IMR-90 (cell line): Measurements from ENCODE around the gene STARD13. TPM values are rescaled to one million over a fixed set of nuclear protein-coding genes. Genes with fewer than 3 reads are reported as not detected.

Source experiments
- ATAC-seq: fragments of 200-7000 bp; cut with Tn5 transposase; 2 replicates; pipeline ENCODE4 v1.9.1; 2020; ENCODE audit warnings: low read depth, mild to moderate bottlenecking, moderate library complexity
- BruUV-seq: library from RNA; stranded (reverse); fragments of 400-500 nt; replicated peaks from 2 replicates; lab custom pipeline; 2021; lab: Mats Ljungman, UMichigan
- CTCF ChIA-PET: fragments of 300-600 bp; formaldehyde crosslinking; extraction: SDS; loops from one replicate; lab custom pipeline; 2021; ENCODE audit warnings: antibody characterized with exemption; lab: Yijun Ruan, JAX
- POLR2A ChIA-PET: fragments of 300-600 bp; sonication (Branson Sonifier 250); formaldehyde crosslinking; loops from one replicate; lab custom pipeline; 2022; ENCODE audit warnings: antibody characterized with exemption; ENCODE audit not compliant: unreplicated experiment; lab: Charles Lee
- DNase-seq: peaks from one replicate; pipeline ENCODE4 v3.0.0; 2013
- H2AFZ ChIP-seq: replicated peaks from 2 replicates; pipeline ENCODE3; 2013; ENCODE audit warnings: low read length, mild to moderate bottlenecking; ENCODE audit not compliant: poor library complexity
- H2AK5ac ChIP-seq: 2 replicates; pipeline ENCODE4 v1.6.1; 2013; ENCODE audit warnings: low read depth, low read length, inconsistent platforms
- H2AK9ac ChIP-seq: replicated peaks from 2 replicates; pipeline ENCODE3; 2013; ENCODE audit warnings: mild to moderate bottlenecking, low read depth, low read length, moderate library complexity; ENCODE audit not compliant: poor library complexity
- H2BK120ac ChIP-seq: 2 replicates; pipeline ENCODE4 v1.6.1; 2013; ENCODE audit warnings: low read depth, low read length, inconsistent platforms
- H2BK15ac ChIP-seq: 3 replicates; pipeline ENCODE4 v1.6.1; 2013; ENCODE audit warnings: low read depth, low read length, inconsistent platforms
- H2BK20ac ChIP-seq: 2 replicates; pipeline ENCODE4 v1.6.1; 2013; ENCODE audit warnings: low read depth, mild to moderate bottlenecking, inconsistent platforms, low read length, moderate library complexity
- H2BK5ac ChIP-seq: 2 replicates; pipeline ENCODE4 v1.6.1; 2013; ENCODE audit warnings: mild to moderate bottlenecking, low read depth, low read length, inconsistent platforms; ENCODE audit not compliant: poor library complexity, severe bottlenecking
- H3K14ac ChIP-seq: replicated peaks from 2 replicates; pipeline ENCODE4 v1.6.1; 2013; ENCODE audit warnings: low read depth, low read length, inconsistent platforms
- H3K18ac ChIP-seq: 2 replicates; pipeline ENCODE4 v1.6.1; 2013; ENCODE audit warnings: low read depth, low read length, control low read depth
- H3K23ac ChIP-seq: 2 replicates; pipeline ENCODE4 v1.6.1; 2013; ENCODE audit warnings: low read depth, low read length, inconsistent platforms
- H3K27ac ChIP-seq: 2 replicates; pipeline ENCODE4 v1.5.1; 2013; ENCODE audit warnings: mild to moderate bottlenecking, control low read depth, low read length; ENCODE audit not compliant: insufficient read depth
- H3K27me3 ChIP-seq: 2 replicates; pipeline ENCODE4 v1.6.1; 2013; ENCODE audit warnings: low read length; ENCODE audit not compliant: control insufficient read depth, insufficient read depth
- H3K36me3 ChIP-seq: 2 replicates; pipeline ENCODE4 v1.6.1; 2013; ENCODE audit warnings: low read length, mixed read lengths; ENCODE audit not compliant: control insufficient read depth, insufficient read depth
- H3K4ac ChIP-seq: 2 replicates; pipeline ENCODE4 v1.6.1; 2013; ENCODE audit warnings: low read depth, low read length, inconsistent platforms
- H3K4me1 ChIP-seq: 2 replicates; pipeline ENCODE4 v1.6.1; 2013; ENCODE audit warnings: low read length, mixed read lengths; ENCODE audit not compliant: control insufficient read depth, insufficient read depth
- H3K4me2 ChIP-seq: 2 replicates; pipeline ENCODE4 v1.6.1; 2013; ENCODE audit warnings: low read depth, mild to moderate bottlenecking, control low read depth, low read length, moderate library complexity
- H3K4me3 ChIP-seq: 2 replicates; pipeline ENCODE4 v1.5.1; 2013; ENCODE audit warnings: low read depth, mild to moderate bottlenecking, control low read depth, low read length, moderate library complexity; ENCODE audit not compliant: insufficient read depth
- H3K56ac ChIP-seq: 2 replicates; pipeline ENCODE4 v1.6.1; 2013; ENCODE audit warnings: low read length, inconsistent platforms; ENCODE audit not compliant: insufficient read depth; ENCODE audit errors: extremely low read depth
- H3K79me1 ChIP-seq, 2 experiments: 2 replicates each; pipeline ENCODE4 v1.6.1; 2013; ENCODE audit warnings: low read length in 2 of 2, inconsistent platforms in 1 of 2, low read depth in 1 of 2
- H3K9ac ChIP-seq: 2 replicates; pipeline ENCODE4 v1.6.1; 2013; ENCODE audit warnings: low read depth, low read length, control low read depth
- H3K9me1 ChIP-seq: 2 replicates; pipeline ENCODE4 v1.6.1; 2013; ENCODE audit warnings: low read length, inconsistent platforms; ENCODE audit not compliant: insufficient read depth
- H3K9me3 ChIP-seq: 2 replicates; pipeline ENCODE4 v1.6.1; 2013; ENCODE audit warnings: low read length; ENCODE audit not compliant: control insufficient read depth, insufficient read depth
- H4K20me1 ChIP-seq: 2 replicates; pipeline ENCODE4 v1.6.1; 2013; ENCODE audit warnings: low read length, inconsistent platforms; ENCODE audit not compliant: insufficient read depth
- H4K5ac ChIP-seq: 2 replicates; pipeline ENCODE4 v1.6.1; 2013; ENCODE audit warnings: mild to moderate bottlenecking, low read depth, low read length, control low read depth
- H4K8ac ChIP-seq, 2 experiments: 2 replicates each; pipeline ENCODE4 v1.6.1; 2013; ENCODE audit warnings: low read depth in 2 of 2, low read length in 2 of 2, control low read depth in 1 of 2, inconsistent platforms in 1 of 2
- H4K91ac ChIP-seq: 2 replicates; pipeline ENCODE4 v1.6.1; 2013; ENCODE audit warnings: low read depth, low read length, inconsistent platforms; ENCODE audit not compliant: insufficient read depth
- BHLHE40 ChIP-seq: fragments of 150-350 bp; IDR thresholded peaks from 2 replicates; pipeline ENCODE4 v1.6.1; 2016; ENCODE audit warnings: mild to moderate bottlenecking, low read depth, low read length
- CHD1 ChIP-seq: IDR thresholded peaks from 2 replicates; pipeline ENCODE4 v1.6.1; 2012; ENCODE audit warnings: low read depth, low read length, improper control_type of control experiment
- CTCF ChIP-seq: conservative IDR thresholded peaks from 2 replicates; pipeline ENCODE4 v1.5.1; 2012; ENCODE audit warnings: mild to moderate bottlenecking, low read depth, low read length, improper control_type of control experiment
- FOS ChIP-seq: fragments of 150-350 bp; IDR thresholded peaks from 2 replicates; pipeline ENCODE4 v1.6.1; 2016; ENCODE audit warnings: low read depth, low read length
- MAFK ChIP-seq: IDR thresholded peaks from 2 replicates; pipeline ENCODE4 v1.6.1; 2012; ENCODE audit warnings: low read depth, low read length, improper control_type of control experiment
- MAZ ChIP-seq: IDR thresholded peaks from 2 replicates; pipeline ENCODE4 v1.6.1; 2012; ENCODE audit warnings: low read depth, mild to moderate bottlenecking, low read length, improper control_type of control experiment, moderate library complexity, borderline replicate concordance
- MXI1 ChIP-seq: IDR thresholded peaks from 2 replicates; pipeline ENCODE4 v1.6.1; 2012; ENCODE audit warnings: low read depth, mild to moderate bottlenecking, low read length, moderate library complexity, borderline replicate concordance
- NFE2L2 ChIP-seq: fragments of 150-350 bp; IDR thresholded peaks from 2 replicates; pipeline ENCODE4 v1.6.1; 2016; ENCODE audit warnings: low read depth, mild to moderate bottlenecking, low read length
- POLR2A ChIP-seq: IDR thresholded peaks from 2 replicates; pipeline ENCODE4 v1.6.1; 2012; ENCODE audit warnings: mild to moderate bottlenecking, low read depth, low read length
- USF2 ChIP-seq: fragments of 150-350 bp; IDR thresholded peaks from 2 replicates; pipeline ENCODE4 v1.6.1; 2017; ENCODE audit warnings: mild to moderate bottlenecking, antibody characterized with exemption, low read length, low read depth
- WGBS, 2 experiments: methylation state at CpG; one replicate each; pipeline versions ENCODE4 v1.1.5 to v1.1.7; 2013; ENCODE audit warnings: missing lambda C conversion rate in 2 of 2; ENCODE audit not compliant: insufficient read length in 1 of 2; ENCODE audit errors: extremely low coverage in 2 of 2; 5-methylcytosine and 5-hydroxymethylcytosine counted together
- dilution Hi-C: fragments of 300-500 bp; cut with HindIII; formaldehyde crosslinking; loops from one replicate; pipeline ENCODE4 v1.14.3; 2018; ENCODE audit warnings: low sequenced_read_pairs; ENCODE audit not compliant: unreplicated experiment
- in situ Hi-C: fragments of 300-500 bp; cut with MboI; formaldehyde crosslinking; loops from 3 replicates; pipeline ENCODE4 v1.14.3; 2019; ENCODE audit warnings: low sequenced_read_pairs, inconsistent platforms, mixed read lengths
- intact Hi-C: fragments of 100-400 bp; cut with micrococcal nuclease; formaldehyde crosslinking; loops from 2 replicates; pipeline ENCODE4 v1.10.0; 2022
- polyA plus RNA-seq, 3 experiments: library from polyadenylated mRNA; depleted of rRNA; stranded (reverse); fragments of >200 nt; gene quantifications; 2 replicates each; pipeline ENCODE4 v1.2.3, GENCODE V29; 2012; ENCODE audit warnings: low replicate concordance in 1 of 3
- total RNA-seq: library from RNA; depleted of rRNA; stranded (reverse); fragments of >200 nt; gene quantifications from 2 replicates; pipeline ENCODE4 v1.2.3, GENCODE V29; 2012

The STARD13 gene
- total and polyA plus RNA-seq, 2 of the 4 experiments (the other 2 are of a cell fraction): 23.6 to 46.6 TPM

GRCh38 chr13:33079960-33080359 lies 205.6 kb downstream of the STARD13 start:
- Histone ChIP-seq H3K79me1 (no peaks in the 10 kb centered on the region), H3K23ac (no peak overlapping the region), H3K4ac (no peak overlapping the region), H2AK5ac (no peak overlapping the region), H2BK15ac (no peak overlapping the region), H4K5ac (no peak overlapping the region), H3K4me2 (no peak overlapping the region), H3K9me1 (no peaks in the 10 kb centered on the region), H3K18ac (no peak overlapping the region), H2AK9ac (no peak overlapping the region), H2BK5ac (no peak overlapping the region), H4K91ac (no peak overlapping the region), H3K4me3 (no peak overlapping the region), H3K9me3 (no peaks in the 10 kb centered on the region), H2BK20ac (no peak overlapping the region), H4K8ac (no peak overlapping the region), H3K36me3 (no peaks in the 10 kb centered on the region), H2AFZ (no peak overlapping the region), H3K27ac (no peak overlapping the region), H2BK120ac (no peak overlapping the region), H3K27me3 (no peaks in the 10 kb centered on the region; the same call in 1 of the 2 replicates), H3K14ac (no peak overlapping the region), H3K9ac (no peak overlapping the region), H3K56ac (no peak overlapping the region), H3K4me1 (no peaks in the 10 kb centered on the region), H4K20me1 (no peaks in the 10 kb centered on the region)
- no peak for DNase-seq
- no TSS peak for BruUV-seq
- in situ Hi-C loops (no loop called here), dilution Hi-C loops (no loop called here), intact Hi-C loops (no loop called here)
- POLR2A ChIA-PET: no interaction called here
- no peak for TF ChIP-seq MAZ
- TF ChIP-seq BHLHE40: no peak
- no peak for TF ChIP-seq MAFK
- no peak for TF ChIP-seq MXI1
- TF ChIP-seq CHD1: no peak
- TF ChIP-seq USF2: no peak
- TF ChIP-seq NFE2L2: no peak
- TF ChIP-seq CTCF: no peak
- TF ChIP-seq FOS: no peak
- TF ChIP-seq POLR2A: no peak
- no CpG with 5 or more reads among the region's 2 CpGs for WGBS, 2 experiments
- CTCF ChIA-PET: no interaction called here
- no peak for ATAC-seq
